CD4-positive, alpha-beta T cell treated with Interleukin-6 for 4 hours (primary cell): Measurements from ENCODE around the gene LDLRAD4.

Experiments
- DNase-seq: peaks from one replicate; pipeline ENCODE4 v3.0.0-alpha.2; 2020; ENCODE audit warnings: mixed read lengths

Gene LDLRAD4

GRCh38 chr18:13392899-13393298 is 174.3 kb downstream of the LDLRAD4 start:
- no peak for DNase-seq

- no peak for DNase-seq
Observed at GRCh38 chr18:13393338-13393737, 174.8 kb downstream of the LDLRAD4 start.

- DNase-seq = no peak
Observed at GRCh38 chr18:13394801-13395200, 176.2 kb downstream of the LDLRAD4 start.

- DNase-seq = no peak
Observed at GRCh38 chr18:13395577-13395976, 177.0 kb downstream of the LDLRAD4 start.

- DNase-seq = no peak
Observed at GRCh38 chr18:13397504-13398163, 179.1 kb downstream of the LDLRAD4 start.

- no peak for DNase-seq
Observed at GRCh38 chr18:13398631-13399030, 180.1 kb downstream of the LDLRAD4 start.

- no peak for DNase-seq
Observed at GRCh38 chr18:13399511-13399910, 181.0 kb downstream of the LDLRAD4 start.

- no peak for DNase-seq
Observed at GRCh38 chr18:13400636-13401315, 182.2 kb downstream of the LDLRAD4 start.

GRCh38 chr18:13401404-13401803 is 182.8 kb downstream of the LDLRAD4 start:
- DNase-seq = peak; percentile 35

GRCh38 chr18:13401826-13402225 is 183.3 kb downstream of the LDLRAD4 start:
- DNase-seq = peak; percentile 31

GRCh38 chr18:13403786-13404549 is 185.4 kb downstream of the LDLRAD4 start:
- DNase-seq = no peak

- DNase-seq = no peak
Observed at GRCh38 chr18:13405305-13406038, 186.9 kb downstream of the LDLRAD4 start.

- no peak for DNase-seq
Observed at GRCh38 chr18:13406049-13406615, 187.6 kb downstream of the LDLRAD4 start.

GRCh38 chr18:13406736-13407135 is 188.2 kb downstream of the LDLRAD4 start:
- no peak for DNase-seq

GRCh38 chr18:13407484-13407883 is 188.9 kb downstream of the LDLRAD4 start:
- DNase-seq = no peak

- no peak for DNase-seq
Observed at GRCh38 chr18:13409026-13409425, 190.5 kb downstream of the LDLRAD4 start.

GRCh38 chr18:13409997-13410396 is 191.4 kb downstream of the LDLRAD4 start:
- DNase-seq = no peak

- no peak for DNase-seq
Observed at GRCh38 chr18:13410471-13410870, 191.9 kb downstream of the LDLRAD4 start.

GRCh38 chr18:13412017-13412416 is 193.5 kb downstream of the LDLRAD4 start:
- DNase-seq = no peak

- no peak for DNase-seq
Observed at GRCh38 chr18:13412901-13413300, 194.3 kb downstream of the LDLRAD4 start.

GRCh38 chr18:13414102-13414501 is 195.5 kb downstream of the LDLRAD4 start:
- no peak for DNase-seq

GRCh38 chr18:13414521-13414920 is 196.0 kb downstream of the LDLRAD4 start:
- DNase-seq = no peak

GRCh38 chr18:13415736-13416135 is 197.2 kb downstream of the LDLRAD4 start:
- DNase-seq = no peak
